Brain microvascular endothelial cell (primary cell): Measurements from ENCODE around the gene UBE2O.

ENCODE experiments used
- DNase-seq: peaks from one replicate; pipeline ENCODE4 v3.0.0-alpha.2; 2020
- H3K27ac ChIP-seq: fragments of 250-450 bp; sonication (Bioruptor Pico); 2 replicates; pipeline ENCODE4 v1.5.1; 2020; ENCODE audit warnings: mild to moderate bottlenecking, moderate library complexity
- H3K27me3 ChIP-seq: fragments of 250-450 bp; sonication (Bioruptor Pico); replicated peaks from 2 replicates; pipeline ENCODE4 v1.5.1; 2020; ENCODE audit warnings: mild to moderate bottlenecking
- H3K36me3 ChIP-seq: fragments of 250-450 bp; sonication (Bioruptor Pico); replicated peaks from 2 replicates; pipeline ENCODE4 v1.5.1; 2020; ENCODE audit warnings: mild to moderate bottlenecking
- H3K4me3 ChIP-seq: 2 replicates; pipeline ENCODE4 v1.5.1; 2011; ENCODE audit warnings: low read depth, mild to moderate bottlenecking, control low read depth, low read length, moderate library complexity
- CTCF ChIP-seq: IDR thresholded peaks from 2 replicates; pipeline ENCODE4 v1.5.1; 2011; ENCODE audit warnings: low read depth, mild to moderate bottlenecking, moderate library complexity, low read length, control low read depth, inconsistent platforms; ENCODE audit errors: missing control alignments
- in situ Hi-C: cut with HindIII; loops from 2 replicates; pipeline ENCODE4 v1.10.0; 2017; ENCODE audit warnings: low sequenced_read_pairs, low pct_ligation_motif_present

UBE2O gene

GRCh38 chr17:76390003-76390421 lies 62.9 kb downstream of the UBE2O start:
- Histone ChIP-seq H3K4me3 (no peak overlapping the region), H3K27me3 (no peaks in the 10 kb centered on the region), H3K36me3 (peaks cover 46% of the 10 kb centered on the region), H3K27ac (no peak overlapping the region)
- no peak for DNase-seq
- no peak for TF ChIP-seq CTCF
- in situ Hi-C loops = no loop called here

- Histone ChIP-seq H3K36me3 (peaks cover 44% of the 10 kb centered on the region), H3K27me3 (no peaks in the 10 kb centered on the region), H3K4me3 (no peak overlapping the region), H3K27ac (no peak overlapping the region)
- no peak for DNase-seq
- TF ChIP-seq CTCF = peak; percentile 46
- in situ Hi-C loops = no loop called here
Measured at GRCh38 chr17:76388966-76389888, 63.7 kb downstream of the UBE2O start.

- Histone ChIP-seq H3K36me3 (peaks cover 38% of the 10 kb centered on the region), H3K27ac (peak overlapping the region; percentile 99), H3K27me3 (no peaks in the 10 kb centered on the region), H3K4me3 (peak overlapping the region; percentile 94)
- DNase-seq = no peak
- no peak for TF ChIP-seq CTCF
- in situ Hi-C loops = no loop called here
Measured at GRCh38 chr17:76386966-76387765, 65.8 kb downstream of the UBE2O start.

GRCh38 chr17:76385892-76386786 lies 66.8 kb downstream of the UBE2O start:
- peak; percentile 82 for DNase-seq
- H3K27ac ChIP-seq = peak overlapping the region; percentile 99
- in situ Hi-C loops = no loop called here

More at GRCh38 chr17:76385892-76386786, 66.8 kb downstream of the UBE2O start:
- Histone ChIP-seq H3K27me3 (no peaks in the 10 kb centered on the region), H3K4me3 (peak overlapping the region; percentile 94), H3K36me3 (peaks cover 31% of the 10 kb centered on the region)
- peak; percentile 84 for TF ChIP-seq CTCF
